K562 (cell line): Measurements from ENCODE around the gene DPY19L1.
"Not testable (repeated sequence)": the region's sequence is repeated elsewhere in the genome, so short reads cannot be mapped to it uniquely, and the experiment has no call there.

ENCODE experiments used
- CBX8 ChIP-seq: fragments of 200-600 bp; sonication (generic); IDR thresholded peaks from 2 replicates; pipeline ENCODE4 v1.6.1; 2012; ENCODE audit warnings: borderline replicate concordance, mixed run types, low read depth, mild to moderate bottlenecking, moderate library complexity, mixed read lengths, low read length, control low read depth, inconsistent platforms; ENCODE audit not compliant: poor library complexity, severe bottlenecking; ENCODE audit errors: extremely low read depth
- CUX1 ChIP-seq: fragments of 200-800 bp; sonication (Bioruptor generic); IDR thresholded peaks from 2 replicates; pipeline ENCODE4 v1.6.1; 2016; ENCODE audit warnings: missing genetic modification characterization, missing compliant biosample characterization
- EZH2 ChIP-seq: IDR thresholded peaks from 2 replicates; pipeline ENCODE4 v1.6.1; 2012; ENCODE audit warnings: low read depth, mild to moderate bottlenecking, inconsistent platforms, low read length, borderline replicate concordance
- RBM15 ChIP-seq: fragments of 200-400 bp; formaldehyde crosslinking; IDR thresholded peaks from 2 replicates; pipeline ENCODE4 v1.6.1; 2018; ENCODE audit warnings: mild to moderate bottlenecking, low read length, moderate library complexity; ENCODE audit not compliant: insufficient read depth
- ZNF780A ChIP-seq: fragments of 250-450 bp; sonication (Bioruptor Pico); IDR thresholded peaks from 2 replicates; pipeline ENCODE4 v1.5.0; 2021; ENCODE audit warnings: mild to moderate bottlenecking
- TF ChIP-seq, protein P1 (sequence below), 2 experiments: fragments of 450-650 bp in 1 of 2; sonication (generic) in 1 of 2; formaldehyde crosslinking; conservative IDR thresholded peaks; 2 replicates each; pipeline versions ENCODE4 v1.4.0 to v1.8.1; 2020 to 2022; ENCODE audit warnings: mild to moderate bottlenecking in 1 of 2, missing genetic modification reagents in 1 of 2

GRCh38 chr7:34917515-34917914 lies 119.8 kb downstream of the DPY19L1 start:
- not testable (repeated sequence) for TF ChIP-seq EZH2; RBM15; ZNF780A (CRISPR knock-in tag); CUX1 (CRISPR knock-in tag); CBX8
- TF ChIP-seq, protein P1, sequence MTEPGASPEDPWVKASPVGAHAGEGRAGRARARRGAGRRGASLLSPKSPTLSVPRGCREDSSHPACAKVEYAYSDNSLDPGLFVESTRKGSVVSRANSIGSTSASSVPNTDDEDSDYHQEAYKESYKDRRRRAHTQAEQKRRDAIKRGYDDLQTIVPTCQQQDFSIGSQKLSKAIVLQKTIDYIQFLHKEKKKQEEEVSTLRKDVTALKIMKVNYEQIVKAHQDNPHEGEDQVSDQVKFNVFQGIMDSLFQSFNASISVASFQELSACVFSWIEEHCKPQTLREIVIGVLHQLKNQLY (CRISPR knock-in tag; conservative IDR thresholded peaks at IDR 0.05), result not testable (repeated sequence)
